Muscle of arm (tissue), 12 donors: ENCODE data around the gene DSN1. TPM values are rescaled to one million over a fixed set of nuclear protein-coding genes. Genes with fewer than 3 reads are reported as not detected.

Experiments
- DNase-seq: peaks from one replicate; pipeline ENCODE4 v3.0.0-alpha.2; 2013
- polyA plus RNA-seq, 12 donors: library from polyadenylated mRNA; unstranded; fragments of 120-200 nt; gene quantifications; one replicate each; pipeline ENCODE4 v1.2.1, GENCODE V29; 2013; ENCODE audit not compliant: insufficient read length in 12 of 12

DSN1 gene
- polyA plus RNA-seq, 12 donors, result 7.3 to 16.3 (median 10.6) TPM; not detected in 1

DNA sequence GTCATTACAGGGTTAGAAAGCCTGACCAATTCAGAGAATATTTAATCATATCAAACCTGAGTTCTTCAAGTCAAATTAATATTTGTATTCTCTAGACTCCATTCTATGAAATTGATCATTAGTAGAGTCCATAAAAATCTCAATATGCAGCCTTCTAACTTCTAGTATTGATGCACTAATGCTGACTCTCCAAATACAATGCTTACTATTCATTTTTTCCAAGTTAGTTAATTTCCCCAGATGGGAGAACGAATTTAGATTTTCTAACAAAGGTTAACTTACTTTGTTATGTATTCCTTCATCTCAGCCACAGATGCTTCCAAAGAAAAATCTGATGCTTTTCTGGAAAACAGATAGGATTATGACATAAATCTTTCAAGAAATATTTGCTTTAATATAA is 15.3 kb downstream of the DSN1 start:
- no peak for DNase-seq

DNA sequence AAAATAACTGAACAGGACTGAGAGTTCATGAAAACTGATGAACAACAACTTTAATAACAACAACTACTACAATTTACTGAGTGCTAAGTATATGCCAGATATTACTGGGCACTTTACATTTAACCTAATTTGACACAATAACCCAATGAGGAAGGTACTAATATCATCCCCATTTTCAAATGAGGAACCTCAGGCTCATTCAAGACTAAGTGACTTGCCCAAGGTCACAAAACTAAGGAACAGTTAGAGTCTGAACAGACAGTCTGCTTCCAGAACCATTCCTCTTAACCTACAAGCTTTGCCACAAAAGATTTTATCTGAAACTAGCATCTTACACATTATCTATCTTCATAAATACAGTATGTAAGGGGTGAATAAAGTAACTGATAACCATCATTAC is 17.1 kb downstream of the DSN1 start:
- no peak for DNase-seq

DNA sequence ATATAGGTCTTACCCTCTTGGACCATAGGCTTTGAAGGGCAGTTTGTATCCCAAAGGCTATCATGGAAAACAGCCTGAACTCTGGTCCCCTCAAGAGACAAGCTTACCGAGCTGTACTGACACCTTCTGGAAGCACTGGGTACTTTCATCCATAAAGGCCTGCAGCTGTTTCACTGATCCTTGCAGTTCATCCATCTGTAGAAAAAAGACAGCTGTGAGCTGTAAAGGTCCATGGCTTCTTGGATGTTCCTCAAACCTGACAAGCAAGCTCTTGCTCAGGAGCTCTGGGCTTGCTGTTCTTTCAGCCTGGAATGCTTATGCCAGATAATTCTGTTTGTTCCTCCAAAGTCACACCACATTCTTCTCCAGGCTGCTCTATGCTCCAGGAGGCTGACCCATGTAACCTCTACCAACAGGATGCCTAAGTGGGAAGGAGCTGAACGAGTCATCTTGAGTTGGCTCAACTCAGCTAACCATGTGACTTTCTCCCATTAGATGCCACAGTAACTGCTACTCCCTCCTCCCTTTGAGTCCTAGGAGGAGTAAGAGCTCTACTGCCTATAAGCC is 18.8 kb downstream of the DSN1 start:
- DNase-seq, result peak; percentile 65

DNA sequence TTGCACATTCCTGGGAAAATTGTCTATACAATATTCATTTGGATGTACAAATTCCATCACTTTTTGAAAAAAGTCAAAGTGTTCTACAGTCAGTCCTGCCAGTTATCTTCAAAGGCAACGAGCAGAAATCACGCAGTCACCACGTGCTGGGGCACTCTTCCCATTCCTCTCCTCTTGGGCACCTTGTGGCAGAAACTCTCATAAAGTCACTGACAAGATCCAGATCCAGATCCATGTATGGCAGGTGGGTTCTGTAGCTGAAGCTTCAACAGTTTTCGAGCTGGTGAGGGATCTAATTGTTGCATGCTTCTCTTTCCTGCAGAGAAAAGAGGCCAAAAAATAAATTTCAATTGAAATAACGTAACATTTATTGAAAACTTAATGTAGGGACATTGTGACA is 21.0 kb downstream of the DSN1 start:
- no peak for DNase-seq

DNA sequence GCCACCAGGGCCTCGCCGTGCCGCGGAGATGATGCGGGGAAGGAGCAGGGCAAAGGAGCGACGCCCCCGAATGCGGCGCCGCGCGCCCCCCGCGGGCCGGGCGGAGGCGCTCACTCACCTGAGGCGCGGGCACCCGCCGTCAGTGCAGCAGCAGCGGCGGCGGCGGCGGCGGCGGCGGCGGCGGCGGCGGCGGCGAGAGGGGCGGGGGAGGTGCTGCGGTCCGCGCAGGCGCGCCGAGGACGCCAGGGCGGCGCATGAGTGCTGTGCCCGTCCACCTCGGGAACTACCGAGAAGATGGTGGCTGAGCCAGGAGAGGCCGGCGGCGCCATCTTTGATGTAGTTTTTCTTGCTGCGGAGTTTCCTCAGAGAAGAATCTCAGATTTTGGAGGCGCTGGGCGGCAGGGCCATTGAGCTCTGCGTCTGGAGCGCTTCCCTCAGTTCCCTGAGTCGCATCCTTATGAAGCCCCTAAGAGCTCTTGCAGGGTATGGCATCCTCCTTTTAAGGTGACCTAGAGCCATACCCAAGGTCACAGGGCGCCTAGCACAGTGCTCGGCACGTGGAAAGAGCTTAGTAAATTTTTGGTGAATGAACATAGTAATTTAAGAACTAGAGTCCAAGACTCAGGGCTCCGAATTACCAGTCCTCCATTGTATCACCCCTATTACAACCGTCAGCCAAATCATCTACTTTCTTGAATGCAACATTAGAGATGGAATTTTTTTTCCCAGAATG is 27.5 kb downstream of the DSN1 start, which contains the start of gene NDRG3:
TSS of gene NDRG3 (minus strand) at position 164 of the 733 bp plus-strand sequence. CDS start 24,355 bp downstream, outside the sequence.
- peak; percentile 94 for DNase-seq

DNA sequence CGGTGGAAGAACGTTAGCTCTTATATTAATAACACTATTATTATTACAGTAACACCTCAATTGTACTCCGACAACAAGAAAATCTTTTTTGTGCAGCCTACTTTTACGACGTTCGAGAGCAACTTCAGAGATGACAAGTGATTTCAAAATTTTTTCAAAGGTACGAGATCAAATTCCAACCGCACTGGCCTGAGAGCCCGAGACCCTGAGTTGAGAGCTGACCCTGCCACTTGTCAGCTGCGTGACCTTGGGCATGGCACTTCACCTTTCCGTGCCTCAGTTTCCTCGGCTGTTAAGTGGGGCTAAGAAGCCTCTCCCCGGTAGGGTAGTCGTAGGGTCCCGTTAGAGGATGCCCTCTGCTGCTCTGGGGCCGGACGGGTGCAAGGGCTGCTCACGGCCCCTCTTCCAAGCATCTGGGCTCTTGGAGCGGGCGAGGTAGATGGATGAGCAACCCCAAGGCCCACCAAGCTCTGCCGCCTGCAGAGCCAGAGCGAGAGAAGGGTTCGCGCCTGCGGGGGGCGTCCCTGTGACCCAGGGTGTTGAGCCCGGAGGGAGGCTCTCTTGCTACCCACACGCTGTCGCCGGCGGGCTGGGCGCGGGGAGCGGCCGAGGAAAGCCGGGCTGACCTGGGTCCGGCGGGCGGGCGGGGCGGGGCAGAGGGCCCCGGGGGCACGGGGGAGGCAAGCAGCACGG is 28.2 kb downstream of the DSN1 start:
- DNase-seq, result peak; percentile 18

DNA sequence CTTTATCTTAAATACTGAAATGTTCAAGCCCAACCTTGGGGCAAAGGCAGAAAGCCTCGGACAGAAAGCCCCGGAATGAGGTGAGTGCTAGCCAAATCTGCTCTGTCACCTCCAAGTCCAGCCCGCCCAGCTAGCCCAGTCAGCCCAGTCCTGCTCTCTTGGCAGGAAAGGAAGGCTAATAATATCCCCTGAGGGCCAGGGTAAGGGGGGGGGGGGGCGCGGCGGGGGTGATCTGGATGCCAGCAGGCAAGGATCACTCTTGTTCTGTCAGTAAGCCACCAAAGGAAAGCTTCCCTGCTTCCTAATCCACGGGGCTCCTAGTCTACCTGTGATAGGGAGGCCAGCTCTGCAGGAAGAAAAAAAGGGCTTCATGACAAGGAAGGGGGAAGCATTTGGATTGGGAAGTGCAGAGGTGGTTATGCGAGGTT is 28.8 kb downstream of the DSN1 start:
- no peak for DNase-seq

DNA sequence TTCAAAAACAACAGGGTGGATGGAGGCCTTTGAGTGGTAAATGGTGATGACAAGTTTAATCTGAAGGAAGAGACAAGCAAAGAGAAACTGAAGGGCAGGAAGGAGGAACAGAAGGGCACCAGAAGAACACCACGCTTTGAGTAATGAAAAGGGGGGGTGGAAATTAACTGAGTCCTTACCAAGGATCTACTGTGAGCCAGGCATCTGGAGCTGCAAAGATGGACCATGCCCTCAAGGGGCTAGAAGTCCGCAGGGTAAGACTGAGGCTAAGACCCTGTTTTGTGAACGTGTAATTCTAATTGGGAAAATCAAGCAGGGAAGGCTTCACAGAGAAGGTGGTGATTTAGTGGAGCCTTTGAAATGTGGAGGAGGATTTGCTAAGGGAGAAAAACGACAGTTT is 29.3 kb downstream of the DSN1 start:
- DNase-seq, result no peak

DNA sequence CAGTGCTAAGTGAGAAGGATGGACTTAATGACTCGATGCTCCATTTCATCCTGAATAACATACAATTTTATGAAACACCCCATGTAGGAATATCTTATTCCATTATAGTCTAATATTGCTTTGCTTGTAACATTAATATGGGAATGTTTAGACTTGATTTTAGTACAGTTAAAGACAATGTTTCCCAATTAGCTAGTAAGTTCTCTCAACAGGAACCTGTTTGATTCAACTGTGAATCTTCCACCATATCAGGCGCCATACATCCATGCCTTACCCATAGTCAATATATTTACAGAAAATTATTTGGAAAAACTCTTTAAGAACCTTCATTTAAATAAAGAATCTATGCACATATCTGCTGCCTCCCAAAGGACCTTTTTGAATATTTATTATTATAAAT is 31.0 kb downstream of the DSN1 start:
- no peak for DNase-seq

DNA sequence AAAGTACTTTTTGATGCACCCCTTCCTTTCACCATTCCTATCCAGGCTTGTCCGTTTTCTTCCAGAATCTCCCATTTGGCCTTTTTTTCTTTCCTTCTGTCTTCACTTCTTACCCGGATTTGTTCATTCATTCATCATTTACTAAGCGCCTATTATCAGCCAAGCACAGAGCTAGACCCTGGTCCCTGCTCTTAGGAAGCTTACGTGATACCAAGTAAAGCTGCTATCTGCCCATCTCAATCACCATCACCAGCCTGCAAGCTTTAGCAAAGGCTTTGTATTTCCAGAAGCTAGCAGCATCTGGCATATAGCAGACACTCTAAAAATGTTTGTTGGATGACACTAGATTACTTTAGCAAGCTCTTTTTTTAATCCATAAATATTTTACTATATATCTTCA is 32.5 kb downstream of the DSN1 start:
- DNase-seq, result no peak

DNA sequence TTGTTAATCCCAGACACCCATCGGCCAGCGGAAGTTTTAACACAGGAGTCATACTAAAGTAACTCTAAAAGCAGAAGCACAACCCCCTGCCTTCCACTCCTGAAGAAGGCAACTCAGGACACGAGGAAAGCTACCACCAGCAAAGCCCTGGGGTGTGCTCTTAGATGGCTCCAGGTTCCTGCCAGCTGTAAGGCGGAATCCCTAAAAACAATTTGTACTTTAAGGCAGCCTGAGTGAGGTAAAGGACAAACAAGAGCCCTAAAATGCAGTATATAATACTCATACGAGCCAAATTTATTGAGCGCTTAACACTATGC is 36.4 kb downstream of the DSN1 start:
- DNase-seq, result no peak

DNA sequence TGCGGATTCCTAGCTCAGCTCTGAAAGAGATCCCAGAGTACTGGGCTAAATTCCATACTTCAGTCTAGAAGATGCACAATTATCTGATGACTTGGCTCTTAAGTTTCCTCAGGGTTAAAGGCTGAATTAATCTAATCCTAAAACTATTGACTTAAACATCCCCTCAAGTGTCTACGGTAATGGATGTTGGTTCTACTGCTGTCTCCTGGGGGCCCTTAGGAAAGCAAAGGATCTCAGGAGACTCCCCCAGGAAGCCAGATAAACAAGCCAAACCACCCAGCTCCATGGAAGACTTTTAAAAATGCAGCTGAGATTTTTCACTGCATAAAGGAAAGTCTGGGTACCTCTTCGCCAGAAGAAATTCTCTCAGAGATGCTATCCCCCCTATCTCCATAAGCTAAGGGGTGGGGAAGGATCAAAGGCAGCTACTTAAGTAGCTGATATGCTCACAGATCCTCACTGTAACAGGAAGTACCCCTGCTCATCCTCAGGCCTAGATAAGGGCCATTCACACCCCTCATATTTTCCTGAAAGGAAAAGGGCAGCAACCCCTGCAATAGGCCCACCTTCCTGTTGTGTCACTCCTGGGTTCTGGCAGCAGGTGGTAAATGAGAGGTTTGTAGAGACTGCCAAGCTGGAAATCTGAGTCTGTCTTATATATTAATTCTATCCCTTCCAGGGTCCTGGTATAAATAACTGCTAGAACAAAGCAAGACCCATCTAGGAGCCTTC is 36.9 kb downstream of the DSN1 start:
- no peak for DNase-seq

DNA sequence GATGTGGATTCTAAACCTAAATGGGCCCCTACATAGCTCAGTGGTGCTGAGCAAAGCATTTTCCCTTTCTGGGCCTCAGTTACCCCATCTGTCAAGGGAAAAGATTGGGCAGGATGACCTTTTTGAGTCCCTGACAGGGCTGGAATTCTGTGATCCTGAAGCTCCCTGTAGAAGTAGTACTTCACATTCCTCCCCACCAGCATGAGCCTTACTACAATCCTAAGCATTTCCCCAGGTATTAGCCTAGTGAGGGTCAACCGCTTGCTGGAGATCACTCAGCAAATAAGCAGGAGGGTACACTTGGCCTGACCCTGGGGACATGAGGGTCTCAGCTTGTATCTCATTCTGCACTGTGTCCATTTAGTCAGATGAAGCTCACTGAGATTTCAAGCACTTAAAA is 41.1 kb downstream of the DSN1 start:
- DNase-seq, result no peak

DNA sequence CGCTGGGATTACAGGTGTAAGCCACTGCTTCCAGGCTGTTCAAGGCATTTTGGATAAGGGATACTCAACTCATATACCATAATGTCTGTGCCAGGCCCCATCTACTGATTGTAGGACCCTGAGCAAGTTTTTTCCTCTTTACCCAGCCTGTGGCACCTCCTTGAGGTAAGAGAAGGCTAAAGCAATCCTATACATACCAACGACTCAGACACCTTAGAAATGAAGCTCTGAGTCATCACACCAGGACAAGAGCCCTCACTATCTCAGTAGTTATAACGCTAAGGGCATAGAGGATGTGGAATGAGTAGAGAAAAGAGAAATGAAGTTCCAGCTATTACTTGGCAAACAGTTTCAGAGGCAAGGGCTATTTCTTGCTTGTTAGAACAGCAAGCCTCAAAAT is 44.6 kb downstream of the DSN1 start:
- DNase-seq, result no peak

DNA sequence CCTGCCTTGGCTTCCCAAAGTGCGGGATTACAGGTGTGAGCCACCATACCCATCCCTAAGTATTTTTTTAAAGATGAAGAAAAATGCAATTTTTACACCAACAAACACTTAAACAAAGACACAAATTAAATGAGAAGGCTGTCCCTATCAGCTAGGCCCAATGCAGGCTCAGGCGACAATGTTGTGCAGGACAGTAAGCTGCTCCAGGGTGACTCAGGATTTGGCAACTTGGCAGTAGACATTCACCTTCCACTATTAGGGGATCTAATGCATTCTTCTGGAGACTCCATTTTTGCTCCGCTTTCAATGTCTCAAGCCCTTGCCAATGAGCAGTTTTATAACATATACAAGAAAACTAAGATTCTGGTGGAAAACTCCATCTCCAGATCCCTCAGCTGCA is 47.4 kb downstream of the DSN1 start:
- no peak for DNase-seq

DNA sequence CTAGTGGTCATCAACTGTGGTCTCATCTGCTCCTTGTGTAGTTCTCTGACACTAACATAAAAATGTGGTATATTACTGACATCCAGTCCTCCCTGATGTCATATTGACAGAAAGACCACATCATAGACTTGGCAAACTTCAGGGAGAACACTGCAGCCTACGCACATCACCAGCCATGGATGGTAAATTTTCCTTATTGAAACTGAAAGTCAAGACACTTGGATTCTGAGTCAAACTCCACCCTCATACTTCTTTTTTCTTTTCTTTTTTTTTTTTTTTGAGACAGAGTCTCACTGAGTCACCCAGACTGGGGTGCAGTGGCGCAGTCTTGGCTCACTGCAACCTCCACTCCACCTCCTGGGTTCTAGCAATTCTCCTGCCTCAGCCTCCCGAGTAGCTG is 53.1 kb downstream of the DSN1 start:
- no peak for DNase-seq

DNA sequence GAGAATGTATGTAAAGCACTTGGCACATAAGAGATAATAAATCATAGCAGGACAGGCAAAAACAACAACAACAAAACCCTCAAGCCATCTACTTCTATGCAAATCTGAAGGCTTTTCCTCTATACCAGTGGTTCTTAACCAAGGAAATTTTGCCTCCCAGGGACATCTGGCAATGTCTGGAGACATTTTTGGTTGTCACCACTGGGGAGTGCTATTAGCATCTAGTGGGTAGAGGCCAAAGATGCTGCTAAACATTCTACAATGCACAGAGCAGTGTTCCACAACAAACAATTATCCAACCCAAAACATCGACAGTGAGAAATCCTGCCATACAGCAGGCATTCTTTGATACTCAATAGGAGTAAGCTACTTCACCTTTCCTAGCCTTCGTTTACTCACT is 55.9 kb downstream of the DSN1 start:
- no peak for DNase-seq

DNA sequence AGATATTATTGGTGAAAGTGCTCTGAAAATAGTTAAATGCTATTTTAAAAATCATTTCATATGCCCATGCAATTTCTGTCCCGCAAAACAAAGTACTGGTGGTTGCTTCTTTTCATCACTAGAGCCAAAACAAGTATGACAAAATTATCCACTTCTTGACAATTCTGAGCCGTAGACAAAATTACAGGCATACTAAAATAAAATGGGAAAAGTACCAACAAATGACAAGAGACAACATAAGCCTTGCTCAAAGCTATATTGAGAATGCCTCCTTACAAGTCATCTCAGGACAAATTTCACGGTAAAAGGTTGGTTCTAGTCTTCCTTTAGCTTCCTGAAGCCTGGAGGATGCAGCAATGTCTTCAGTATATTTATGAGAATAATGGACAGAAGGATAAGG is 56.5 kb downstream of the DSN1 start:
- no peak for DNase-seq

DNA sequence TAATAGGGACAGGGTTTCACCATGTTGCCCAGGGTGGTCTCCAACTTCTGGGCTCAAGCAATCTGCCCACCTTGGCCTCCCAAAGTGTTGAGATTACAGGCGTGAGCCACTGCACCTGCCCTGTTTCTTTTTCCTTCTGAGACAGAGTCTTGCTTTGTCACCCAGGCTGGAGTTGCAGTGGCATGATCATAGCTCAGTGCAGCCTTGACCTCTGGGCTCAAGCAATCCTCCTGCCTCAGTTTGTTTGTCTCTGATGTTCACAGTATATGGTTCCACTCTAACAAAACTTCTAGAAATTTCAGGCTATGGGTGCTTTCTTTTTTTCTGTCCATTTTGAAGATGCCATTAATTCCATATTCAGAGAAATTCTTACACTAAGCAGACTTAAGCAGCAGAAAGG is 60.8 kb downstream of the DSN1 start:
- DNase-seq, result no peak

DNA sequence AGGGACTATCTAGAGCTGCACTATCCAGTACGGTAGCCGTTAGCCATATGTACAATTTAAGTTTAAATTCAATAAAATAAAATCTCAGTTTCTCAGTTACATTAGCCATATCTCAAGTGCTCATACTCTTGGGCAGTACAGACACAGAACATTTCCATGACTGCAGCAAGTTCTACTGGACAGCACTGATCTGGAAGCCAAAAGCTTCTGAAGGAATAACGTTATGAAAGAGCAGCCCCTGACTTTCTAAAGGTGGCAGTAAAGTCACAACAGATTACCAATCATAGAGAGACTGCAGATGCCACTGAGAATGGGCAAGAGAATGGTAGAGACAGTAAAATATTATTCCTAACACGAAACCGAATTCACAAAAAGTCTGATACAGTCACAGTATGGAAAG is 64.4 kb downstream of the DSN1 start:
- no peak for DNase-seq

DNA sequence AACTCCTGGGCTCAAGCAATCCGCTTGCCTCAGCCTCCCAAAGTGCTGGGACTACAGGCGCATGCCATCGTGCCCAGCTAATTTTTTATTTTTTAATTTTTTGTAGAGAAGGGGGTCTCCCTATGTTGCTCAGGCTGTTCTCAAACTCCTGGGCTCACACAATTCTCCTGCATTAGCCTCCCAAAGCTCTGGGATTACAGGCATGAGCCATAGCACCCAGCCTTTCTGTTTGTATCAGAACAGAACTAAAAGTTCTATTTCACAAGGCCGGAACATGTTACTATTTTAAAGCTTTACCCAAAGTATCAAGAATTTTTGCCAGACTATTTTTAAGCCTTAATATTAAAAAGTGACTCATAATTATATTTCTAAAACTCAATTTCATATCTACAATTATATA is 70.0 kb downstream of the DSN1 start:
- DNase-seq, result no peak
